Activated CD4-positive, alpha-beta T cell treated with anti-CD3 and anti-CD28 coated beads, Interleukin-2, amount 50 U/mL, for 1 hour (primary cell): Measurements from ENCODE around the gene ADAMTS2.

Experiments used
- DNase-seq: peaks from one replicate; pipeline ENCODE4 v3.0.0-alpha.2; 2020

ADAMTS2 gene

GRCh38 chr5:179187681-179188575 lies 157.3 kb downstream of the ADAMTS2 start:
- no peak for DNase-seq

DNA sequence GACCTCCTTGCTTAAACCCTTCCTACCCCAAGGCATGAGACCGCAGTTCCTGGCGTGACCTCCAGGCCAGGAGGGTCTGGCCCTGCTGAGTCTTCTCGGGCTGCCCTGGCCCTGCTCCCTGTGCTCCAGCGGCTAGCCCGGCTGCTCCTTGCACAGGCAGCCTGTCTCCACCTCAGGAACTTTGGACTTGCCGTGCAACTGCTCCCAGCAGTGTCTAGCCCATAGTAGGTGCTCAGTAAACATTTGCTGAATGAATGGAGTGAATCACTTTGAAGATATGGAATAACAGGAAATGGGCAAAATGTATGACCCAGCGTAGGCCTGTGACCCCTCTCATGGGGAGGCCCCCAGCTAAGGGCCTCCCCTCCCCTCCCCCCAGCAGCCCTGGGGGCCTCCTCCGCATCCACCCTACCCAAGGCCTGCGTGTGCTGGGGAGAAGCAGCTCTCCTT lies 158.0 kb downstream of the ADAMTS2 start:
- no peak for DNase-seq

- DNase-seq = no peak
Measured at GRCh38 chr5:179186801-179187200, 158.5 kb downstream of the ADAMTS2 start.

DNA sequence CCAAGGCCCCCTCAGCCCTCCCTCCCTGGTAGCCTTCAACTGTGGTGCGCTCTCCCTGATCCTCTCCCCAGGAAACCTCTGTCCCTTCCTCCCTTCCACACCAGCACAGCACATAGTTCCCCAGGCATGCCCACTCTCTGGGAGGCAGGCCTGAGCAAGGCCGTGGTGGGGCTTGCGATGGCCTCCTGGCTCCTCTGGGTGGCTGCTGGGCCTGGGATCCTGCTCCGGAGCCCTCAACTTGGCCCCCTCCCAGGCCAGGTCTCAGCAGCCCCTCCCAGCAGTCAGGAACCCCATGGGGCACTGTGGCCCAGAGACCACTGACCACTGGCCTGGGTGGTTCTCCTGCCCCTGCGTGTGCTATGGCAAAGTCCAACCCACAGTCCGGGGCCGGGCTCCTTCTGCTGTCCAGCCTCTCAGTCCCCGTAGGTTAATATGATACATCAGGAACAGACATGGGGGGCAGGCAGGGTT lies 159.3 kb downstream of the ADAMTS2 start:
- DNase-seq = no peak

DNA sequence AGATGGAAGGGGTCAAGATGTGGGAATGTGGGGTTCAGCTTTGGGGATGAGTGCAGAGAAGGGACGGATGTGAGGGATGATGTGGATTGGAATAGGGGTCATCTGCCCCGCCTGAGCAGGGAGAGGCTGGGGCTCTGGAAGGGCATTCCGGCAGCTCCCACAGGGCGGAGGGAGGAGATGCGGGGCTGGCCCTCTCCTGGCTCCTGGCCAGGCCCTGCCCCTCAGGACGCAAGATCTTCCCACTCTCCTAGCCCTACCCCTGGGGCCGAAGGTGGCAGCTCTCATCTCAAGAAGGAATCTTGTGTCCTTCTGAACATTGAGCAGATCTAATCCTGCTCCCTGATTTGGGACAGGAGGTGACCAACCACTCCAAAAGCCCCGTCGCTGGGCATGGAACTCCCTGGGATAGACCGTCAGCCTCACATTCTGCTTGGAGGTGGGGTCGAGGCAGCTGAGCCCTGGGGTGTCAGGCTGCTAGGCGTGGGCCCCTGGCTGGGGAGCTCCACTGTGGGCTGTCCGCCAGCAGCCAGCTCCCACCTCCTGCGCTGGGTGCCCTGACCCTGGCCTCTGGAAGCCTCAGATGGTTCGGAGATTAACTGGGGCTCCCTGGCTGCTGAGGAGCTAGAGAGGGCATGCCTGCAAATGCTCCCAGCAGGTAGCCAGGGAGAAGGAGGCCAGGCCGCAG lies 159.9 kb downstream of the ADAMTS2 start:
- no peak for DNase-seq

DNA sequence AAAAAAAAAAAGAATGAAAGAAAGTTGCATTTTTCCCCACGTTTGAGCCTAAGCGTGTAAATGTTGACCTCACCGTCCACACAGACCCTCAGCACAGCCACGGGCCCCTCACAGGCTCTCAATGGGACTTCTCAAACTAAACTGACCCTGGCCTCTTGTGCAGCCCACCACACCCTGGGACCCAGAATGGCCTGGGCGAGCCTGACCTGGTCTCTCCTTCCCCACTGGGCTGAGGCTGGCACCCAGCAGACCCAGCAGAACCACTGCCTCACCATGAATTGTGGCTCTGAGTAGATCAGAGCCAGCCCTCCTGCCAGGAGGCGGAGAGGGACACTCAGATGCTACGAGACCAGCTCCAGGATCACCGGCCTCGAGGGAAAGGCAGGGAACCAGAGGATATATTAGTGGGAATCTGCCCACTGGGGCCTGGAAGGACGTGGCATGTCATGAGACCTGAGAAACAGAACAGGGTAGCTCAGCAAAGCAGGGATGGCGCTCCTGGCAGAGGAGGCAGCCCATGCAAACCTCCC lies 160.7 kb downstream of the ADAMTS2 start:
- no peak for DNase-seq

DNA sequence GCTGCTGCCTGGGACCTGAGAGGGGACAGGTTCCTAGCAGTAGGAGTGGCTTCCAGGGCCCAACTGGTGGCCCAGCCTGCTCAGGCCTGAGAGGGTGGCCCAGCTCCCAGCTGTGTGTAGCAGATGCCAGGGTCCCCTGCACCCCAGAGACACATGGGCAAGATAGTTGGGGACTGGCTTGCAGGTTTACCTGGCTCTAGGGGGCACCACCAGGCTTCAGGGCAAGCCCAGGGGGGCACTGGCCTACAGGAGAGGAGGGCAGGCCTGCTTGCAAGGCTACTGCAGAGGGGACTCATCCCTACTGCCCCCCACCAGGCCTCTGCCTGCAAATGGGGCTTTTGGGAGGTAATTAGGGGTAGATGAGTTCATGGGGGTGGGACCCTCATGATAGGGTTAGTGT lies 161.8 kb downstream of the ADAMTS2 start:
- no peak for DNase-seq

DNA sequence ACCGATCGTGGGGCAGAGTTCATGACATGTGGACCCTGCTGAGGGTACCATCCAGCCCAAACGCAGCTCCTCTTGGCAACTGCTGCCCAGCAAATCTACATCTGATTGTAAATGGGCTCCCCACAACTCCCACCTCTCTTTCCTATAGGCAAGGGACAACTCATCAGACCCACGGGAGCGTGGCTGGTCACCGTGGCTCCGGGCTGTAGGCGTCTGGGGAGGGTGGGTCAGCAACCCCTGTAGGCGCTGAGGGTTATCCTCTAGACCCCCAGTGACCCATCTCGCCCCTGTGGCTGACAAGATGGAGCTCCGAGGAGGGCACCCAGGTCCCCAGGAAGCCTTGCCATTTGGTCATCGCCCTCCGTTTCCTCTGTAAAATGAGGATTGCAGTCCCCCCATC lies 162.7 kb downstream of the ADAMTS2 start:
- no peak for DNase-seq

DNA sequence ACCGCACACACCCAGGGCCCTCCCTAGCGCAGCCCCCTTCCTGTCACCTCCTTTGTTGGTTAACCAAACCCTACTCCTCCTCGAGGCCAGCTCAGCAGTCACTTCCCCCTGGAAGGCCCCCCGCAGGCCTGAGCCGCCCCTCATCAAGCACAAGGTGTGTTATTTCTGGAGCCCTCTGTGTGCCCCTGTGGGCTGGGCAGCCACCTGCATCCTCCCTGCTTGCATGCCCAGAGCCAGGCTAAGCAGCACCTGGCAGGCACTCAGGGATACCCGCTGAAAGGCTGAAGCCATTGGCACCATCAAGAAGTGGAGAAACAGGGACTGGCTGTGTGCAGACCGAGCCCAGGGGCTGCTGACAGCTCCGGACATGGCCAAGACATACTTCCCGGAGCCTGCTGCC lies 163.3 kb downstream of the ADAMTS2 start:
- no peak for DNase-seq

DNA sequence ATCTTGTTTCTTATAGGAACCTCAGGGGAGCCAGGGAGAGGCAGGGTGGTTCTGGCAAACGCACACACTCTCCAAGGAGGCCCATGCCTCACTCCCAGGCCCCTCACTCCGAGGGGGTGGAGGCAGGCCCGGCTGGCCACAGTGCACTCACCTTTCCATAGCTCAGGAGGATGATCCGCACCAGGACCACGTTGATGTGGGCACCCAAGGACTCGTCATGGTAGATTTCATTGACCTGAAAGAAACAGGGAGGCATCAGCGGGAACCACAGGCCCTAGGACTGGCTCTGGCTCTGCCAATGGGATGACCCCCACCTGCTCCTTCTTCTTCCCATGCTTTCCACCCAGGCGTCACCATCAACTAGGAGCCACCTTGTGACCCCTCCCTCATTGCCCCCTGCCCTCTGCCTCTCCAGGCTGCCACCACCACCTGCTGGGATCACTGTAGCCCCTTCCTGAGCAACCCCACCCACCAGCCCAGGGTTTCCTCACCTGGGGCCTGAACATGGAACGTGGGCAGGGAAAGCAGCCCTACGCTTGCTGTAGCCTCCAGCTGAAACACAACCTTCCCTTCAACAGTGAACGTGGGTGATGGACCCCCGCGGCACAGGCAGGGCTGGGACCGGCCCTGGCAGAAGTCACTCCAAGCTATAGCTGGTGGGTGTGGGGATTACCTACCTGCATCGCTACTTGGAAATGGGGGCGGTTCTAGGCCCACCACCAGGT lies 164.2 kb downstream of the ADAMTS2 start:
- no peak for DNase-seq

DNA sequence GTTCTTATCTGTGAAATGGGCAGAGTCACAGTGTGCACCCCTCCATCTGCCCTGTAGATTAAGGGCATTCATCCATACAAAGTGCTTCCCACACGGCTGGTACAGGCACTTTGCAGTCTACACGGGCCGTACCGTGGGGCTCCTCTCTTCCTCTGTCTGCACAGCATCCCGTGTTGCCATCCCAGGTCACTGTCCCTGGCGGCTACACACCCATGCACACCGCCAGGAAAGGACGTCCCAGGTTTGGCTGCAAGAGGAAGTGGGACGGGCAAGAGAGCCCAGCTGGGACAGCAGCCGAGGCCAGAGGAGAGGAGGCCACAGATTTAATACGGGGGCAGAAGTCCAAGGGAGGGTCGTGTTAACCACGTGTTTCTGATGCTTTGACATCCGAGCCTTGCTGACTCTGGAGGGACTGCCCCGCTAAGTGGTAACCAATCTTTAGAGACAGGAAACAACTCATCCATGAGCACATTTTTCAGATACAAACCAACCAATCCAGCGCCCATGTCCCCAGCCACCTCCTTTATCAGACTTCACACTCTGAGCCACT lies 165.1 kb downstream of the ADAMTS2 start:
- no peak for DNase-seq

- no peak for DNase-seq
Measured at GRCh38 chr5:179177711-179178575, 167.3 kb downstream of the ADAMTS2 start.

- DNase-seq = no peak
Measured at GRCh38 chr5:179176571-179177230, 168.6 kb downstream of the ADAMTS2 start.

- no peak for DNase-seq
Measured at GRCh38 chr5:179176166-179176565, 169.1 kb downstream of the ADAMTS2 start.

- no peak for DNase-seq
Measured at GRCh38 chr5:179171816-179172745, 173.2 kb downstream of the ADAMTS2 start.

DNA sequence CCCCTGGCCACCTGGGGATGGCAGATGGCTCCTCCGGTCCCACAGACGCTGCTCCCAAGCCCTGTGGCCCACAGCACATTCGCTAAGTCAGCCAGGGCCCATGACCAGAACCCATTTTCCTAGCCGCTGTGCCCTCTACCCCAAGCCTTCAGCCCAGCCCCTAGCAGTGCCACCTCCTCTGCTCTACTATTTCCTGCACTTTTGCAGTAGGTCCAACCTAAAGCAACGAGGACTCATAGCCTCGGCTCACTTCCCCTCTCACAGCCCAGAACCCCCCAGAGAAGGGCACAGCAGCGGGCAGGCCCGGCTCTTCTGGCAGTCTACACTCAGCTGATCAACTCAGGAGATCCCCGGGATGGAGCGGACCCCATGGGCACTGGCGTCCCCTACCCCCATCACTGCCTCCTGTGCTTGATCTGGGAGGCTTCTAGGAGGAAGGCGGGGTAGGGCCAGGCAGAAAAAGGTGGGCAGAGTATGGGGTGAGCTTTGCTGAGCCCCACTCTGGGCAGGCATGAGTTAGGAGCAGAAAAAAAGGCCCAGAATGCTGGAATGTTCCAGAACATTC lies 173.9 kb downstream of the ADAMTS2 start:
- no peak for DNase-seq

GRCh38 chr5:179170606-179171005 lies 174.7 kb downstream of the ADAMTS2 start:
- no peak for DNase-seq

- no peak for DNase-seq
Measured at GRCh38 chr5:179169836-179170235, 175.4 kb downstream of the ADAMTS2 start.

DNA sequence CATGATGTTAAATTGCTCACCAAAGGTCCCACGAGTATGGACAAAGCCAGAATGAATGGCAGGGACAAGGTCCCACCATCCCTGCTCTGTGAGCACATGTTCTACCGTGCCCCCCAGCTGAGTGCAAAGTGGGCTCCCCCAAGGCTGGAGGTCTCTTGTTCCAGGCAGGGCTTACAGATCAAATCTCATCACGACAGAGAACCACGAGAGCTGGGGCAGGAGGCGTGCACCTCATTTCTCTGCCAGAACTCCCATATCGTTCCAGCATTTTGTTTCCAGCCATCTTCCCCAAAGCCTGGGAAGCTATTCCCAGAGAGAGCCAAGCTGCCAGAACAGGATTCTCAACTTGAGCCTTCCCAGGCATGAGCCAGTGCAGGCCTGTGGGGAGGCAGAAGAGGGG lies 176.6 kb downstream of the ADAMTS2 start:
- DNase-seq = no peak
